Left lung (tissue), 10 donors: ENCODE data around the gene HEXD. TPM values are rescaled to one million over a fixed set of nuclear protein-coding genes. Genes with fewer than 3 reads are reported as not detected.

ENCODE experiments used
- ATAC-seq: fragments of 200-7000 bp; cut with Tn5 transposase; one replicate; pipeline ENCODE4 v1.9.1; 2020; ENCODE audit warnings: moderate library complexity
- DNase-seq, 4 donors: peaks; one replicate each; pipeline ENCODE4 v3.0.0-alpha.2; 2013 to 2020
- H3K27ac ChIP-seq, 2 donors: fragments of 200-600 bp; sonication (generic) in 1 of 2; one replicate each; pipeline versions ENCODE4 v1.5.0 to v1.8.0; 2020 to 2021
- H3K27me3 ChIP-seq, 2 donors: fragments of 200-600 bp; sonication (generic) in 1 of 2; one replicate each; pipeline versions ENCODE4 v1.5.0 to v1.8.0; 2020 to 2021
- H3K36me3 ChIP-seq, 2 donors: fragments of 200-600 bp; sonication (generic) in 1 of 2; one replicate each; pipeline versions ENCODE4 v1.5.0 to v1.8.0; 2020 to 2021
- H3K4me1 ChIP-seq, 2 donors: fragments of 200-600 bp; one replicate each; pipeline ENCODE4 v1.8.0; 2021
- H3K4me3 ChIP-seq, 2 donors: fragments of 200-600 bp; sonication (generic) in 1 of 2; one replicate each; pipeline versions ENCODE4 v1.5.0 to v1.8.0; 2020 to 2021; ENCODE audit warnings: mild to moderate bottlenecking in 1 of 2
- H3K9me3 ChIP-seq, 2 donors: fragments of 200-600 bp; sonication (generic) in 1 of 2; one replicate each; pipeline versions ENCODE4 v1.5.0 to v1.8.0; 2020 to 2021
- intact Hi-C, 2 donors: fragments of 100-400 bp; cut with DNase I; formaldehyde crosslinking; loops; one replicate each; pipeline versions ENCODE4 v1.11.2 to v1.14.2; 2022
- polyA plus RNA-seq, 6 donors: library from polyadenylated mRNA; unstranded; fragments of 120-200 nt; gene quantifications; one replicate each; pipeline ENCODE4 v1.2.1, GENCODE V29; 2013; ENCODE audit not compliant: insufficient read length in 6 of 6
- total RNA-seq, 2 donors: library from RNA; stranded (reverse); fragmentation: NEBNext Ultra II Directional; extraction: Animal tissue kit (Norgen Biotek cat#: 25700); gene quantifications; one replicate each; pipeline ENCODE4 v1.2.1, GENCODE V29; 2021
- TF ChIP-seq, protein P1 (sequence below), 2 donors: fragments of 200-600 bp; sonication (generic) in 1 of 2; IDR thresholded peaks; one replicate each; pipeline versions ENCODE4 v1.5.0 to v1.8.0; 2021; ENCODE audit warnings: antibody characterized with exemption in 2 of 2
- donor health status: DM: no; HTN: yes; CAD: no.
- donor health status: DM: no; HTN: no; CAD: no.

HEXD gene
- total and polyA plus RNA-seq, 8 donors, result 28.6 to 48.3 (median 38.4) TPM

DNA sequence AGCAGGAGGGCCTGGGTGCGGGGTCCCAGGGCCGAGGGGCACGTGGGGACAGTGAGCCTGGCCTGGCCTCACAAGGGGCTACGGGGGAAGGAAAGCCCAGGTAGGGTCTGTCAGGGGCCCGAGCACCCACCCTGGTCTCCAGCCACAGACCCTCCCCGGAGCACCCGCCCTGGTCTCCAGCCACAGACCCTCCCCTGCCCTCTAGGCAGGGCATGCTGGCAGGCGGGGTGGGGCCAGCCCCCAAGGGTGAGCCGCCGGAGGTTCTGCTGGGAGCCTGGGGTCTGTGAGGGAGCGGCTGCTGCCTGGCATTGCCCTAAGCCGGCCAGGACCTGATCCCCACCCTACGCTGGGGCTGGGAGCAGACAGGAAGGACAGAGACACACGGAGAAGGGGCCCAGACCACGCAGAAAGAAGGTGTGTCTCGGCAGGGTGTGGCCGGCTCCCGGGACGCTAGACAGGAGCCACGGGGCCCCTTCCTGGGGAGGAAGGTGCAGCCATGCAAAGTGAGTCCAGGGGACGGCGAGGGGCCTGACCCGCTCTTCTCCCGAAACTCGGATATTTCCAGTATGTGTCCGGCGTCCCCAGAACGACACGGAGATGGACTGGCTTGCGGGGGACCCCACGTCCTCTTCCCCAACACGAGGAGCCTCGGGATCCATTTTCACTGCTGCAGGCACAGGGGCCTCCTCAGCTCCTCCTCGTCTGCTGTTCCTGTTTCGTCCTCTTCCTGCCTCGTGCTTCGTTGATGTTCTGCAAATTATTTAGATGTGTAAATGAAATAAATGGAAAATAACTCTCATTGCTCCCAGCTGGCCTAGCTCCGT, 31.1 kb upstream of the HEXD start:
- H3K27me3 ChIP-seq, result peaks cover 7 to 60% of the 10 kb centered on the region in 2 donors
- peaks cover 0 to 10% of the 10 kb centered on the region in 2 donors for H3K4me1 ChIP-seq
- intact Hi-C loops, result no loop called here
- no peaks in the 10 kb centered on the region for H3K9me3 ChIP-seq
- peaks cover 0 to 12% of the 10 kb centered on the region in 2 donors for H3K36me3 ChIP-seq
- no peak overlapping the region for H3K27ac ChIP-seq
- DNase-seq (peak in 1 of 4 donors; percentile 72), ATAC-seq (no peak)
- TF ChIP-seq, protein P1, sequence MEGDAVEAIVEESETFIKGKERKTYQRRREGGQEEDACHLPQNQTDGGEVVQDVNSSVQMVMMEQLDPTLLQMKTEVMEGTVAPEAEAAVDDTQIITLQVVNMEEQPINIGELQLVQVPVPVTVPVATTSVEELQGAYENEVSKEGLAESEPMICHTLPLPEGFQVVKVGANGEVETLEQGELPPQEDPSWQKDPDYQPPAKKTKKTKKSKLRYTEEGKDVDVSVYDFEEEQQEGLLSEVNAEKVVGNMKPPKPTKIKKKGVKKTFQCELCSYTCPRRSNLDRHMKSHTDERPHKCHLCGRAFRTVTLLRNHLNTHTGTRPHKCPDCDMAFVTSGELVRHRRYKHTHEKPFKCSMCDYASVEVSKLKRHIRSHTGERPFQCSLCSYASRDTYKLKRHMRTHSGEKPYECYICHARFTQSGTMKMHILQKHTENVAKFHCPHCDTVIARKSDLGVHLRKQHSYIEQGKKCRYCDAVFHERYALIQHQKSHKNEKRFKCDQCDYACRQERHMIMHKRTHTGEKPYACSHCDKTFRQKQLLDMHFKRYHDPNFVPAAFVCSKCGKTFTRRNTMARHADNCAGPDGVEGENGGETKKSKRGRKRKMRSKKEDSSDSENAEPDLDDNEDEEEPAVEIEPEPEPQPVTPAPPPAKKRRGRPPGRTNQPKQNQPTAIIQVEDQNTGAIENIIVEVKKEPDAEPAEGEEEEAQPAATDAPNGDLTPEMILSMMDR (IDR thresholded peaks at IDR 0.05), result no peak
- no peak overlapping the region for H3K4me3 ChIP-seq

DNA sequence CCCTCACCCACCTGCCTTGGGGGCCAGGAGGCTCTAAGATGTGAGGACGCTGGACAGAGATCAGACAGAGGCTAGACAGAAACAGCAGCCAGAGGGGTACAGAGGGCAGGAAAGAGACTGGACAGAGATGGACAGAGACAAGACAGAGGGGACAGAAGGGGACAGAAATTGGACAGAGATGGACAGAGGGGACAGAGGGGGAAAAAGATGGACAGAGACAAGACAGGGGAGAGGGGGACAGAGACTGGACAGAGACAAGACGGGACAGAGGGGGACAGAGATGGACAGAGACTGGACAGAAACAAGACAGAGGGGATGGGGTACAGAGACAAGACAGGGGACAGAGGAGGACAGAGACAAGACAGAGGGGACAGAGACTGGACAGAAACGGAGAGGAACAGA, 30.4 kb upstream of the HEXD start:
- intact Hi-C loops, result no loop called here
- peaks cover 7 to 54% of the 10 kb centered on the region in 2 donors for H3K27me3 ChIP-seq

DNA sequence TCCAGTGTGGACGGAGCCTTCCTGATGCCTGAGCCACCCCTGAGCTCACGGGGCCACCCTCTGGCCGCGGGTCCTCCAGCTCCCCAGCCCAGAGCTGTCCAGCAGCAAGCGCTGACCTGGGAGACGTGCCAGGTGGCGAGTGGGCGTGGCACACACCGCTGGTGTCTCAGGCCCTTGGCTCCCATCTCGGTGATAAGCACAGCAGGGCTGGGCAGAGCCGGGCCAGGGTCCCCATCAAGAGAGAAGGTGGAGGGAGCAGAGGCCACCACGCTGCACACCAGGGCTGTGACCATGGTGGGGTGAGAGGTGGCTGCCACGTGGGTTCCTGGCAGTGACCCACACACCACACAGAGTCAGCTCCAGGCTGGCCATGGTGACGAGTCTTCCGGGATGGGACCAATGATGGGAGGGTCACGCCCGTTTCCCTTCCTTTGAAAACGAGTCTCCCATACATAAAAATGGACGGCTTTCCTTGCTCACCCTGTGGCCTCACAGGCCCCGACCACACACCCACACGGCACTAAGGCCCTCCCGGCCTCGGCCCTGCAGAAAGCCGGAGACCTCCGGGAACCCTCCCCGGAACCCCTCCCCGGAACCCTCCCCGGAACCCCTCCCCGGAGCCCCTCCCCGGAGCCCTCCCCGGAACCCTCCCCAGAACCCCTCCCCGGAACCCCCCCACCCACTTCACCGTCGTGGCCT, 29.8 kb upstream of the HEXD start:
- H3K9me3 ChIP-seq, result no peaks in the 10 kb centered on the region
- TF ChIP-seq, protein P1 (IDR thresholded peaks at IDR 0.05), result no peak
- H3K4me3 ChIP-seq, result no peak overlapping the region
- H3K27me3 ChIP-seq, result peaks cover 7 to 49% of the 10 kb centered on the region in 2 donors
- H3K27ac ChIP-seq, result no peak overlapping the region
- ATAC-seq (peak; percentile 54), DNase-seq (peak in 1 of 4 donors; percentile 84)
- intact Hi-C loops, result no loop called here
- H3K36me3 ChIP-seq, result peaks cover 0 to 25% of the 10 kb centered on the region in 2 donors
- H3K4me1 ChIP-seq, result peaks cover 0 to 10% of the 10 kb centered on the region in 2 donors

More for the DNA sequence above, 30.4 kb upstream of the HEXD start:
- H3K27ac ChIP-seq, result no peak overlapping the region
- TF ChIP-seq, protein P1 (IDR thresholded peaks at IDR 0.05), result no peak
- peaks cover 0 to 18% of the 10 kb centered on the region in 2 donors for H3K36me3 ChIP-seq
- no peaks in the 10 kb centered on the region for H3K9me3 ChIP-seq
- no peak overlapping the region for H3K4me3 ChIP-seq
- ATAC-seq (no peak), DNase-seq (no peak)
- peaks cover 0 to 10% of the 10 kb centered on the region in 2 donors for H3K4me1 ChIP-seq

DNA sequence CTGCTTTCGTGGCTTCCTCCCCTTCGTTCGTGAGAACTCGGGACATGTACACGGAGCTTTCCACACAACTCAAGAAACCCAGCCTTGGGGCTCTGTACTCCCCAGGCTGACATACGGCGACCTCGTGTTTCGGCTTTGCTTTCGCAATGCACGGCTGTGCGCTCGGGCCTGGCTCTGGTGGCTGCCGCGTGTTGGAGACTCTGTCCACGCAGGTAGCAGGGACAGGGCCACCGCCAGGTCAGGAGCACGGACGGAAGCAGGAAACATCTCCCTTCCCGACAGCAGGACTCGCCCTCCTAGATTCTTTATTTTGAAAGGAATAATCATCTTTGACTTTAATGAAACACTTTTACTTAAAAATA, 29.2 kb upstream of the HEXD start:
- intact Hi-C loops, result no loop called here
- ATAC-seq (no peak), DNase-seq (peak in 1 of 4 donors; percentile 72)
- H3K4me1 ChIP-seq, result peaks cover 0 to 10% of the 10 kb centered on the region in 2 donors
- peaks cover 0 to 30% of the 10 kb centered on the region in 2 donors for H3K36me3 ChIP-seq
- H3K4me3 ChIP-seq, result no peak overlapping the region
- no peaks in the 10 kb centered on the region for H3K9me3 ChIP-seq
- TF ChIP-seq, protein P1 (IDR thresholded peaks at IDR 0.05), result no peak
- peaks cover 7 to 43% of the 10 kb centered on the region in 2 donors for H3K27me3 ChIP-seq
- H3K27ac ChIP-seq, result no peak overlapping the region

DNA sequence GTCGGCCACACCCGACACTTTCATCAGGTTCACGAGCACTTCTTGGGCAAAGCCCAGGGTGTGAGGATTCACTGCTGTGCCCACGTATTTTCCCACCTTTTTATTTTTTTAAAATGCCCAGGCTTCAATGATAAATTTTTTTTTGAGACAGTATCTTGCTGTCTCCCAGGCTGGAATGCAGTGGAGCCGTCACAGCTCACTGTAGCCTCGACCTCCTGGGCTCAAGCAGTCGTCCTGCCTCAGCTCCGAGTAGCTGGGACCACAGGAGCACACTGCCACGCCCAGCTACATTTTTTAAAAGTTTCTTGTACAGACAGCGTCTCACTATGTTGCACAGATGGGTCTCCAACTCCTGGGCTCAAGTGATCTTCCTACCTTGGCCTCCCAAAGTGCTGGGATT, 28.8 kb upstream of the HEXD start:
- intact Hi-C loops, result no loop called here

More for the DNA sequence above, 28.8 kb upstream of the HEXD start:
- DNase-seq (peak in 1 of 4 donors; percentile 17), ATAC-seq (no peak)
- H3K27ac ChIP-seq, result no peak overlapping the region
- peaks cover 7 to 38% of the 10 kb centered on the region in 2 donors for H3K27me3 ChIP-seq
- H3K36me3 ChIP-seq, result peaks cover 0 to 34% of the 10 kb centered on the region in 2 donors
- TF ChIP-seq, protein P1 (IDR thresholded peaks at IDR 0.05), result no peak
- H3K4me3 ChIP-seq, result no peak overlapping the region
- peaks cover 0 to 10% of the 10 kb centered on the region in 2 donors for H3K4me1 ChIP-seq
- H3K9me3 ChIP-seq, result no peaks in the 10 kb centered on the region
